Upper lobe of right lung (tissue), 1 donor: ENCODE data around the gene CHSY1. TPM values are rescaled to one million over a fixed set of nuclear protein-coding genes. Genes with fewer than 3 reads are reported as not detected.

Experiments
- ATAC-seq: fragments of 200-7000 bp; cut with Tn5 transposase; one replicate; pipeline ENCODE4 v1.9.1; 2020; ENCODE audit warnings: mild to moderate bottlenecking, moderate library complexity
- DNase-seq: peaks from one replicate; pipeline ENCODE4 v3.0.0-alpha.2; 2020
- H3K27ac ChIP-seq: fragments of 200-600 bp; one replicate; pipeline ENCODE4 v1.8.0; 2022
- H3K27me3 ChIP-seq: fragments of 200-600 bp; one replicate; pipeline ENCODE4 v1.8.0; 2022; ENCODE audit warnings: mild to moderate bottlenecking
- H3K36me3 ChIP-seq: fragments of 200-600 bp; one replicate; pipeline ENCODE4 v1.8.0; 2022
- H3K4me1 ChIP-seq: fragments of 200-600 bp; one replicate; pipeline ENCODE4 v1.8.0; 2022
- H3K4me3 ChIP-seq: fragments of 200-600 bp; one replicate; pipeline ENCODE4 v1.8.0; 2022; ENCODE audit warnings: mild to moderate bottlenecking
- H3K9me3 ChIP-seq: fragments of 200-600 bp; one replicate; pipeline ENCODE4 v1.8.0; 2022
- intact Hi-C: fragments of 100-400 bp; cut with DNase I; formaldehyde crosslinking; loops from one replicate; pipeline ENCODE4 v1.11.0; 2022
- total RNA-seq: library from RNA; stranded (reverse); fragmentation: NEBNext Ultra II Directional; extraction: Animal tissue kit (Norgen Biotek cat#: 25700); gene quantifications from one replicate; pipeline ENCODE4 v1.2.1, GENCODE V29; 2021
- TF ChIP-seq, protein P1 (sequence below): fragments of 200-600 bp; IDR thresholded peaks from one replicate; pipeline ENCODE4 v1.8.0; 2022; ENCODE audit warnings: antibody characterized with exemption
- donor health status: DM: no; HTN: yes; CAD: no; lungs with severe emphysema.

The CHSY1 gene
- total RNA-seq, 1 donor from 2014 or later, result 40.6 TPM

DNA sequence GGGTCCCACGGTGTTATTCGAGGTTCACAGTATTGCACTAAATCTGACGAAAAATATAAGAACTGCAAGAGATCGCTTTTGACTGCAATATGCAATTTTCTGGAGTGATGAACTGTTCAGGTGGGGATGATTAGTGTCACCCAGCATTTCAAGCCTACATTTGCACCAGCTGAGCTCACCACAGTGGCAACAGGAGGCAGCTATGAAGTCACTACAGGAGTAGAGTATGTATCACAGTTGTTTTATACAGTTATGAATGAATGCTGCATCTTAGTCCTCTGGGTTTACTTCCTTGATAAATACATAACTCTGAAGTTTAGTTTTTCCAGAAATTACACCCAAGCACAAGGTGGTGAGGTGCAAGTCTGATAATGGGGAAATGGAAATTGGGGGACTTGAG is 69.6 kb downstream of the CHSY1 start:
- no peak overlapping the region for H3K27ac ChIP-seq
- TF ChIP-seq, protein P1, sequence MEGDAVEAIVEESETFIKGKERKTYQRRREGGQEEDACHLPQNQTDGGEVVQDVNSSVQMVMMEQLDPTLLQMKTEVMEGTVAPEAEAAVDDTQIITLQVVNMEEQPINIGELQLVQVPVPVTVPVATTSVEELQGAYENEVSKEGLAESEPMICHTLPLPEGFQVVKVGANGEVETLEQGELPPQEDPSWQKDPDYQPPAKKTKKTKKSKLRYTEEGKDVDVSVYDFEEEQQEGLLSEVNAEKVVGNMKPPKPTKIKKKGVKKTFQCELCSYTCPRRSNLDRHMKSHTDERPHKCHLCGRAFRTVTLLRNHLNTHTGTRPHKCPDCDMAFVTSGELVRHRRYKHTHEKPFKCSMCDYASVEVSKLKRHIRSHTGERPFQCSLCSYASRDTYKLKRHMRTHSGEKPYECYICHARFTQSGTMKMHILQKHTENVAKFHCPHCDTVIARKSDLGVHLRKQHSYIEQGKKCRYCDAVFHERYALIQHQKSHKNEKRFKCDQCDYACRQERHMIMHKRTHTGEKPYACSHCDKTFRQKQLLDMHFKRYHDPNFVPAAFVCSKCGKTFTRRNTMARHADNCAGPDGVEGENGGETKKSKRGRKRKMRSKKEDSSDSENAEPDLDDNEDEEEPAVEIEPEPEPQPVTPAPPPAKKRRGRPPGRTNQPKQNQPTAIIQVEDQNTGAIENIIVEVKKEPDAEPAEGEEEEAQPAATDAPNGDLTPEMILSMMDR, result no peak
- intact Hi-C loops, result loop anchor here (10.0 kb wide), 1 partner anchor 63 kb away; no protein-coding TSS in a partner anchor

DNA sequence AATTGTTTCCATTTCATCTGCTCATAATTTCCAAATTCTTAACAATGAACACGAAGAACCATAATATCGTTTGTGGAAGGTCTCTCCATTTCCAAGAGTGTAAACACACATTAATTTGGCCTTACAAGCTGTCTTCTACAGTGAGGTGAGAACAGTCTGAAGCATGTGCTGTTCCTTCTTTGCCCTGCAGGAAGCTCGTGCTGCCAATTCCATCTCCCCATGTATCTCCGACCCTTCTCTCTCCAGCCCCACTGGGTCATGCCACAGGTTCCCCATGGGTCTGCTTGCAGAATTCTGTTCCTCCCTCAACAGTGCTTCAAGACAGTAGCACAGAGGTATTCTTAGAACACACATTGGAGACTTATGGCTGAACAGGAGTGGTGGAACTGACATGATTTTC is 70.5 kb downstream of the CHSY1 start:
- H3K9me3 ChIP-seq, result no peaks in the 10 kb centered on the region
- no peak overlapping the region for H3K4me3 ChIP-seq
- peaks cover 12% of the 10 kb centered on the region for H3K36me3 ChIP-seq
- TF ChIP-seq, protein P1, result no peak
- H3K4me1 ChIP-seq, result peaks cover 55% of the 10 kb centered on the region
- ATAC-seq (no peak), DNase-seq (no peak)
- intact Hi-C loops, result loop anchor here (10.0 kb wide), 1 partner anchor 63 kb away; no protein-coding TSS in a partner anchor
- H3K27ac ChIP-seq, result no peak overlapping the region
- H3K27me3 ChIP-seq, result no peaks in the 10 kb centered on the region

More for the DNA sequence above, 69.6 kb downstream of the CHSY1 start:
- DNase-seq (no peak), ATAC-seq (no peak)
- H3K36me3 ChIP-seq, result peaks cover 12% of the 10 kb centered on the region
- H3K4me3 ChIP-seq, result no peak overlapping the region
- no peaks in the 10 kb centered on the region for H3K27me3 ChIP-seq
- peaks cover 55% of the 10 kb centered on the region for H3K4me1 ChIP-seq
- H3K9me3 ChIP-seq, result no peaks in the 10 kb centered on the region

DNA sequence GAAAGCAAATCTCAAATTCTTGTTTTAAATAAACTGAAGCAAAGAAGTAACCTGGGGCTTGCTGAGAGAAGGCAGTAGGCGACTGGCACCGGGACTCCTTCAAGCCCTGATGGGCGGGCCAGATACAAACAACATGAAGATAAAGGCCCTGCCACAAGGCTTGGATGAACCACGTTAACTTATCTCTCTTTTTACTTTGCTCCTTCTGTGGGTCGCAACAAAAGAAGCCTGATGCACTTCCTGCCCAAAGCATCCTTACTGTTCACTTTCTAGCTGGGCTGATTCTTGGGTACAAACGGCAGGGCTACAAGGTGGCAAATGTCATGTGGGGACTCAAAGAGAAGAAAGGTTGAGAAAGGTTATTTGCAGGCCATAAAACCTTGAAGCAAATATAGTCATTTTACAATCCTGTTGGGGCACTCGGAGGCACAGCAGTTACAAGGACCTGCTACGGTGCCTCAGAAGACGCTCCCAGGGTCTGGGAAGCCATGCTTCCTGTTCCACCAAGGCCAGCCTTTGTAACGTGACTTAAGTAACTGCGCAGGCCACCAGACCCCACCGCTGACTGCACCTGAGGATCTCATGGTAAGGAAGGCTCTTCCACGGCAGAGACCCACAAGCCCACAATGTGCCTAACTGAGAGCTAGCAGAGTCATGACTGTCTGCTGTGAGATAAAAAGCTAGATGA is 71.1 kb downstream of the CHSY1 start:
- H3K27ac ChIP-seq, result peak overlapping the region; percentile 31
- no peaks in the 10 kb centered on the region for H3K9me3 ChIP-seq
- H3K4me1 ChIP-seq, result peaks cover 56% of the 10 kb centered on the region
- TF ChIP-seq, protein P1, result no peak
- intact Hi-C loops, result loop anchor here (10.0 kb wide), 1 partner anchor 64 kb away; no protein-coding TSS in a partner anchor
- peaks cover 12% of the 10 kb centered on the region for H3K36me3 ChIP-seq
- H3K27me3 ChIP-seq, result no peaks in the 10 kb centered on the region
- ATAC-seq (no peak), DNase-seq (no peak)
- H3K4me3 ChIP-seq, result no peak overlapping the region

DNA sequence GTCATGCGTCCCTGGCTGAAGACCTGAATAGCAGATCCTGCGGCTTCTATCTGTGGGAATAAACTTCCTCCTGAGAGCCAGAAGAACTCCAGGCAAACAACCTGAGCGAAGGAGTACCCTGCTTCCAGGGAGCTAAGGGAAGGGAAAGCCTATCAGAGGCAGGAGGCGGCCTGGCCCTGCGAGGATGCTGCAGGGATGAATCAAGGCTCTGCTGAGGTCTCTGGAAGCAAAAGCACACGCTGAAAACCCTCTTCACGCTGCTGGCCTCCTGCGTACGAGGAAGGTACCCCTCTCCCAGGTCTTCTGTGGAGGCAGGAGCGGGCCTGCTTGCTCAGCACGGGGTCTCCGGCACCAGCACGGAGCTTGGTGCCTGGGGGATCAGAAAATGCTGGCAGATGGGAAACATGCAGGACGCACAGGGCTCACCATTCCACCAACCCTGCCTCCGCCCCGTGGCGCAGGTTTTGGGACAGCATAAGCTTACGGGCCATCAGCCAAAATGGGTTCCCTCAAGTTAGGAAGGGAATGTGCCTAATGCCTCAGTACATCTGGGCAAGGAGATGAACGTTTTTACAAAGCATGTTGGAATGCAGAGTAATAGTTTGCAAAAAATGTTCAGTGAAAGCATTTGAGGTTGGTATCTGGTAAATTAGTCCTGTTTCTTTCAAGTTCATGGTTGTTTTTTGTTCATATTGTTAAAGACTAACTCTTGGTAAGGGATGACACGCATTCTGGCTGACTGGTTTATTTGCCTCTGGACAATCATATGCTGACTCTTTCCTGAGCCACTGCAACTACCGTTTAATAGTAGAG is 72.3 kb downstream of the CHSY1 start:
- intact Hi-C loops, result loop anchor here (10.0 kb wide), 1 partner anchor 65 kb away; no protein-coding TSS in a partner anchor
- peaks cover 55% of the 10 kb centered on the region for H3K4me1 ChIP-seq
- ATAC-seq, result no peak
- H3K27ac ChIP-seq, result no peak overlapping the region
- no peak for DNase-seq
- no peaks in the 10 kb centered on the region for H3K9me3 ChIP-seq
- TF ChIP-seq, protein P1, result no peak
- peaks cover 15% of the 10 kb centered on the region for H3K36me3 ChIP-seq
- H3K4me3 ChIP-seq, result no peak overlapping the region
- H3K27me3 ChIP-seq, result no peaks in the 10 kb centered on the region

DNA sequence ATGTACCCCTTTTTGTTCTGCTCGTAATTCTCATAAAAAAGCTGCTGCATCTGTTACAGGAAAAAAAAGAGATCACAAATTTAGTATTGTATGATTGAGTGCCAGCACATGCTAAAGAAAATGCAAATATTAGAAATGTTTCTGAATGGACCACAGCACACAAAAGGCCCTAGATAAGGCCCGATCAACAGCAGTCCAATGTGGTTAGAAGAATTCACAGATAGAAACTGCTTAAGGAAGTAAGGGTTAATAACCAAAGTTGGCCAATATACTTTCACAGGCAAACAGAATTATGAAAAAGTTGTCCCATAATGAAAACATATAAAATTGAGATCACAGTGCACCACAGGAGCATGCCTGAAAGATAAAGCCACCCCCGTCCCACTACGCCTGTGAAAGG is 72.9 kb downstream of the CHSY1 start:
- H3K27ac ChIP-seq, result no peak overlapping the region
- no peak for DNase-seq
- intact Hi-C loops, result no loop called here
- H3K36me3 ChIP-seq, result peaks cover 15% of the 10 kb centered on the region
- peaks cover 52% of the 10 kb centered on the region for H3K4me1 ChIP-seq
- TF ChIP-seq, protein P1, result no peak
- H3K4me3 ChIP-seq, result no peak overlapping the region
- no peaks in the 10 kb centered on the region for H3K9me3 ChIP-seq
- no peak for ATAC-seq
- no peaks in the 10 kb centered on the region for H3K27me3 ChIP-seq
